GM12878 (cell line): ENCODE measurements around the gene MEAF6.

Source experiments
- BRCA1 ChIP-seq: IDR thresholded peaks from 2 replicates; pipeline ENCODE4 v1.6.1; 2011; ENCODE audit warnings: low read depth, low read length, improper control_type of control experiment
- HDGF ChIP-seq: fragments of 450-650 bp; IDR thresholded peaks from 2 replicates; pipeline ENCODE4 v1.6.1; 2016; ENCODE audit warnings: antibody characterized with exemption
- SPI1 ChIP-seq: IDR thresholded peaks from 2 replicates; pipeline ENCODE4 v1.6.1; 2011; ENCODE audit warnings: low read depth, mild to moderate bottlenecking, low read length, moderate library complexity, borderline replicate concordance; ENCODE audit not compliant: insufficient read depth
- SREBF2 ChIP-seq: IDR thresholded peaks from 2 replicates; pipeline ENCODE4 v1.6.1; 2012; ENCODE audit warnings: mild to moderate bottlenecking, low read length
- SRF ChIP-seq, 2 experiments: IDR thresholded peaks; 2 replicates each; pipeline ENCODE4 v1.6.1; 2011; ENCODE audit warnings: low read depth in 2 of 2, low read length in 2 of 2, mild to moderate bottlenecking in 1 of 2, moderate library complexity in 1 of 2
- YY1 ChIP-seq: IDR thresholded peaks from 2 replicates; pipeline ENCODE4 v1.6.1; 2011; ENCODE audit warnings: low read depth, mild to moderate bottlenecking, low read length
- TF ChIP-seq, protein P1 (sequence below), 3 experiments: IDR thresholded peaks in 2 of 3; conservative IDR thresholded peaks in 1 of 3; 2 replicates each; pipeline ENCODE4 v1.5.1; 2011; ENCODE audit warnings: low read depth in 3 of 3, low read length in 3 of 3, mild to moderate bottlenecking in 3 of 3, control low read depth in 2 of 3, moderate library complexity in 2 of 3, inconsistent platforms in 1 of 3, mixed read lengths in 1 of 3; ENCODE audit not compliant: control insufficient read depth in 2 of 3, insufficient read depth in 1 of 3; ENCODE audit errors: extremely low read depth in 1 of 3
- TF ChIP-seq, protein P2 (sequence below): fragments of 450-650 bp; IDR thresholded peaks from 2 replicates; pipeline ENCODE4 v1.6.1; 2017; ENCODE audit warnings: mild to moderate bottlenecking

DNA sequence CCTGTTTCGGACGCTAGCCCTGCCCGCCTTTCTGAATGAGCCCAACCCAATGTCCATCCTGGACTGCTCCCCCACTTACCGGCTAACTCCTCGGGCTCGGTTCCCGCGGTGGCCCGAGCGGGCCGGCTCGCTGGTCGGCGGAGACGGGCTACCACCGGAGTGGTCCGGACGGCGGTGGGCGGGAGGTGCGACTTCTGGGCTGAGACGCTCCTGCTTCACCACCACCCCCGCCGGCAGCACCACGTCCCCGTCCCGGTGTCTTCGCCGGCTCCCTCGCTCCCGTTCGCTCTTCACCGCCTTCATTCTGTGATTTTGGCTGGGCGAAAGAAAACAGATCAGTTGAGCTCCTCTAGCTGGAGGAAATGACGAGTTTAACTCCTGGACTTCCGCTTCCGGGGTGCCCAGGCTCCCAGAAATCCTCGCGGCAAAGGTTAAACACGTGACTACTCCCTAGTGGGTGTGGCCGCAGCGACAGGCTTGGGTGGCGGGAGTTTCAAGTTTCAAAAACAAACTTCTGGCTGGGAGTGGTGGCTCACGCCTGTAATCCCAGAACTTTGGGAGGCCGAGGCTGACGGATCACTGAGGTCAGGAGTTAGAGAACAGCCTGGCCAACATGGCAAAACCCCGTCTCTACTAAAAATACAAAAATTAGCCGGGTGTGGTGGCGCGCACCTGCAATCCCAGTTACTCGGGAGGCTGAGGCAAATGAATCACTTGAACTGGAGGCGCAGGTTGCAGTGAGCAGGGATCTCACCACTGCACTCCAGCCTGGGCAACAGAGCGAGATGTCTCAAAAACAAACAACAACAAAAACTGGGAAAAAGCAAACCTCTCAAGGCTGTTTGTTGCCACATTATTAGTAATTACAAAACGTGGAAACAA lies 39.6 kb upstream of the MEAF6 start, which contains the start of gene SNIP1:
- no peak for TF ChIP-seq HDGF
- TF ChIP-seq, protein P1, sequence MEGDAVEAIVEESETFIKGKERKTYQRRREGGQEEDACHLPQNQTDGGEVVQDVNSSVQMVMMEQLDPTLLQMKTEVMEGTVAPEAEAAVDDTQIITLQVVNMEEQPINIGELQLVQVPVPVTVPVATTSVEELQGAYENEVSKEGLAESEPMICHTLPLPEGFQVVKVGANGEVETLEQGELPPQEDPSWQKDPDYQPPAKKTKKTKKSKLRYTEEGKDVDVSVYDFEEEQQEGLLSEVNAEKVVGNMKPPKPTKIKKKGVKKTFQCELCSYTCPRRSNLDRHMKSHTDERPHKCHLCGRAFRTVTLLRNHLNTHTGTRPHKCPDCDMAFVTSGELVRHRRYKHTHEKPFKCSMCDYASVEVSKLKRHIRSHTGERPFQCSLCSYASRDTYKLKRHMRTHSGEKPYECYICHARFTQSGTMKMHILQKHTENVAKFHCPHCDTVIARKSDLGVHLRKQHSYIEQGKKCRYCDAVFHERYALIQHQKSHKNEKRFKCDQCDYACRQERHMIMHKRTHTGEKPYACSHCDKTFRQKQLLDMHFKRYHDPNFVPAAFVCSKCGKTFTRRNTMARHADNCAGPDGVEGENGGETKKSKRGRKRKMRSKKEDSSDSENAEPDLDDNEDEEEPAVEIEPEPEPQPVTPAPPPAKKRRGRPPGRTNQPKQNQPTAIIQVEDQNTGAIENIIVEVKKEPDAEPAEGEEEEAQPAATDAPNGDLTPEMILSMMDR (IDR thresholded peaks at IDR 0.05 in 2 of 3, conservative IDR thresholded peaks at IDR 0.05 in 1 of 3; ENCODE audit: control insufficient read depth in 2 of 3, extremely low read depth in 1 of 3, insufficient read depth in 1 of 3, low read depth in 3 of 3, low read length in 3 of 3): no peak
- 0 out of 2 replicates have a peak, but pooled peaks have one; percentile 23 for TF ChIP-seq YY1
- TF ChIP-seq SPI1: peak; percentile 40; the same call in 1 of the 2 replicates
- TF ChIP-seq, protein P2, sequence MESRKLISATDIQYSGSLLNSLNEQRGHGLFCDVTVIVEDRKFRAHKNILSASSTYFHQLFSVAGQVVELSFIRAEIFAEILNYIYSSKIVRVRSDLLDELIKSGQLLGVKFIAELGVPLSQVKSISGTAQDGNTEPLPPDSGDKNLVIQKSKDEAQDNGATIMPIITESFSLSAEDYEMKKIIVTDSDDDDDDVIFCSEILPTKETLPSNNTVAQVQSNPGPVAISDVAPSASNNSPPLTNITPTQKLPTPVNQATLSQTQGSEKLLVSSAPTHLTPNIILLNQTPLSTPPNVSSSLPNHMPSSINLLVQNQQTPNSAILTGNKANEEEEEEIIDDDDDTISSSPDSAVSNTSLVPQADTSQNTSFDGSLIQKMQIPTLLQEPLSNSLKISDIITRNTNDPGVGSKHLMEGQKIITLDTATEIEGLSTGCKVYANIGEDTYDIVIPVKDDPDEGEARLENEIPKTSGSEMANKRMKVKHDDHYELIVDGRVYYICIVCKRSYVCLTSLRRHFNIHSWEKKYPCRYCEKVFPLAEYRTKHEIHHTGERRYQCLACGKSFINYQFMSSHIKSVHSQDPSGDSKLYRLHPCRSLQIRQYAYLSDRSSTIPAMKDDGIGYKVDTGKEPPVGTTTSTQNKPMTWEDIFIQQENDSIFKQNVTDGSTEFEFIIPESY: no peak
- peak in 1 of 2 experiments; percentile 39; a peak in 1 of 4 replicates for TF ChIP-seq SRF (IDR thresholded peaks at IDR 0.05; ENCODE audit: low read depth in 2 of 2, low read length in 2 of 2)
- peak; percentile 55; the same call in 1 of the 2 replicates for TF ChIP-seq SREBF2
- TF ChIP-seq BRCA1: no peak
